Endothelial cell of umbilical vein (primary cell): ENCODE measurements around the gene ARHGAP22. TPM values are rescaled to one million over a fixed set of nuclear protein-coding genes. Genes with fewer than 3 reads are reported as not detected.

Source experiments
- BruUV-seq: library from RNA; stranded (reverse); fragments of 400-500 nt; replicated peaks from 2 replicates; lab custom pipeline; 2021; lab: Mats Ljungman, UMichigan
- CTCF ChIA-PET: fragments of 300-600, 350-600 bp; sonication (Branson Sonifier 250); formaldehyde crosslinking; loops from one replicate; lab custom pipeline; 2021; ENCODE audit warnings: antibody characterized with exemption, inconsistent platforms; lab: Charles Lee
- POLR2A ChIA-PET: fragments of 300-600, 350-600 bp; sonication (Branson Sonifier 250); formaldehyde crosslinking; loops from one replicate; lab custom pipeline; 2021; ENCODE audit warnings: antibody characterized with exemption, inconsistent platforms; lab: Charles Lee
- DNase-seq: peaks from one replicate; pipeline ENCODE4 v3.0.0-alpha.2; 2011; ENCODE audit warnings: low read depth, low spot score
- FAIRE-seq: peaks from 2 replicates; lab custom pipeline; 2011; peaks lifted over from hg19 to GRCh38; lab: Jason Lieb, UNC
- H2AFZ ChIP-seq: 2 replicates; pipeline ENCODE4 v1.6.0; 2012; ENCODE audit warnings: low read depth, low read length, control low read depth, inconsistent platforms
- H3K27ac ChIP-seq: 2 replicates; pipeline ENCODE4 v1.5.1; 2011; ENCODE audit warnings: low read depth, mild to moderate bottlenecking, control low read depth, low read length, moderate library complexity; ENCODE audit not compliant: insufficient read depth
- H3K27me3 ChIP-seq, 2 experiments: 2 replicates each; pipeline versions ENCODE4 v1.6.0 to v1.6.1; 2011; ENCODE audit warnings: low read length in 2 of 2, mixed read lengths in 1 of 2; ENCODE audit not compliant: control insufficient read depth in 2 of 2, insufficient read depth in 2 of 2
- H3K36me3 ChIP-seq, 2 experiments: 2 replicates in 1 of 2; 3 replicates in 1 of 2; pipeline ENCODE4 v1.5.1; 2011; ENCODE audit warnings: low read length in 2 of 2, mild to moderate bottlenecking in 1 of 2, moderate library complexity in 1 of 2; ENCODE audit not compliant: control insufficient read depth in 2 of 2, insufficient read depth in 2 of 2; ENCODE audit errors: extremely low read depth in 1 of 2
- H3K4me1 ChIP-seq: 3 replicates; pipeline ENCODE4 v1.5.1; 2011; ENCODE audit warnings: mild to moderate bottlenecking, low read length; ENCODE audit not compliant: control insufficient read depth, insufficient read depth; ENCODE audit errors: extremely low read depth
- H3K4me2 ChIP-seq: 2 replicates; pipeline ENCODE4 v1.6.1; 2011; ENCODE audit warnings: low read length, control low read depth, mixed read lengths; ENCODE audit not compliant: insufficient read depth
- H3K4me3 ChIP-seq, 3 experiments: fragments of 200-600 bp in 1 of 3; sonication (generic), shearing (Covaris generic) in 1 of 3; replicated peaks in 1 of 3; 2 replicates each; pipeline ENCODE4 v1.5.1; 2011 to 2016; ENCODE audit warnings: control low read depth in 3 of 3, low read length in 3 of 3, mild to moderate bottlenecking in 2 of 3, inconsistent platforms in 1 of 3, low read depth in 1 of 3, moderate library complexity in 1 of 3; ENCODE audit not compliant: insufficient read depth in 1 of 3
- H3K79me2 ChIP-seq: 2 replicates; pipeline ENCODE4 v1.6.0; 2012; ENCODE audit warnings: low read length, inconsistent platforms; ENCODE audit not compliant: control insufficient read depth, insufficient read depth
- H3K9ac ChIP-seq: replicated peaks from 2 replicates; pipeline ENCODE3; 2011; ENCODE audit warnings: low read length, control low read depth; ENCODE audit not compliant: insufficient read depth; ENCODE audit errors: extremely low read depth
- H3K9me1 ChIP-seq: replicated peaks from 3 replicates; pipeline ENCODE4 v1.6.0; 2011; ENCODE audit warnings: mild to moderate bottlenecking, low read length; ENCODE audit not compliant: control insufficient read depth, insufficient read depth; ENCODE audit errors: extremely low read depth
- H3K9me3 ChIP-seq: replicated peaks from 2 replicates; pipeline ENCODE4 v1.5.1; 2012; ENCODE audit warnings: low read length, inconsistent platforms; ENCODE audit not compliant: control insufficient read depth, insufficient read depth
- H4K20me1 ChIP-seq: replicated peaks from 2 replicates; pipeline ENCODE3; 2011; ENCODE audit warnings: mild to moderate bottlenecking, low read length; ENCODE audit not compliant: control insufficient read depth, insufficient read depth; ENCODE audit errors: extremely low read depth
- EZH2 ChIP-seq: IDR thresholded peaks from 2 replicates; pipeline ENCODE4 v1.6.1; 2012; ENCODE audit warnings: borderline replicate concordance, low read depth, mild to moderate bottlenecking, moderate library complexity, low read length, inconsistent platforms; ENCODE audit not compliant: severe bottlenecking
- FOS ChIP-seq: IDR thresholded peaks from 2 replicates; pipeline ENCODE4 v1.6.1; 2011; ENCODE audit warnings: mild to moderate bottlenecking, low read length, moderate library complexity, borderline replicate concordance; ENCODE audit not compliant: insufficient read depth
- GATA2 ChIP-seq: IDR thresholded peaks from 2 replicates; pipeline ENCODE4 v1.7.0; 2011; ENCODE audit warnings: low read depth, mild to moderate bottlenecking, moderate library complexity, mixed read lengths, low read length; ENCODE audit not compliant: insufficient read length, insufficient read depth
- JUN ChIP-seq: IDR thresholded peaks from 2 replicates; pipeline ENCODE4 v1.6.1; 2011; ENCODE audit warnings: borderline replicate concordance, low read depth; ENCODE audit not compliant: insufficient read length, insufficient read depth
- MYC ChIP-seq: IDR thresholded peaks from one replicate; pipeline ENCODE4 v1.6.1; 2011; ENCODE audit warnings: mild to moderate bottlenecking, low read depth, low read length
- POLR2A ChIP-seq: IDR thresholded peaks from 2 replicates; pipeline ENCODE4 v1.6.1; 2012; ENCODE audit warnings: low read depth, mild to moderate bottlenecking, control low read depth, low read length
- POLR2AphosphoS5 ChIP-seq: IDR thresholded peaks from 2 replicates; pipeline ENCODE4 v1.6.1; 2012; ENCODE audit warnings: low read depth, mild to moderate bottlenecking, control low read depth, low read length, moderate library complexity; ENCODE audit not compliant: insufficient read depth
- dilution Hi-C: fragments of 300-500 bp; cut with MboI; formaldehyde crosslinking; loops from one replicate; pipeline ENCODE4 v1.15.0; 2019; ENCODE audit warnings: low sequenced_read_pairs; ENCODE audit not compliant: extremely low pct_ligation_motif_present
- intact Hi-C: fragments of 100-400 bp; cut with micrococcal nuclease; formaldehyde crosslinking; loops from one replicate; pipeline ENCODE4 v1.10.0; 2022
- polyA plus RNA-seq, 4 experiments: library from polyadenylated mRNA; depleted of rRNA in 3 of 4; stranded (reverse) in 3 of 4; unstranded in 1 of 4; fragments of >200 nt; gene quantifications; 2 replicates each; pipeline versions ENCODE4 v1.2.1 to v1.2.3, GENCODE V29; 2011 to 2012; ENCODE audit warnings: missing spikeins in 1 of 4
- total RNA-seq: library from RNA; stranded (reverse); gene quantifications from 2 replicates; pipeline ENCODE4 v1.2.3, GENCODE V29; 2021
- TF ChIP-seq, protein P1 (sequence below): IDR thresholded peaks from 2 replicates; pipeline ENCODE4 v1.6.1; 2011; ENCODE audit not compliant: insufficient read depth, insufficient read length
- TF ChIP-seq, protein P2 (sequence below), 2 donors: IDR thresholded peaks; 1 replicate in 1 of 2; 2 replicates in 1 of 2; pipeline ENCODE4 v1.5.1; 2011; ENCODE audit warnings: low read length in 2 of 2, mild to moderate bottlenecking in 2 of 2, moderate library complexity in 2 of 2, control low read depth in 1 of 2, inconsistent platforms in 1 of 2, low read depth in 1 of 2; ENCODE audit not compliant: insufficient read depth in 1 of 2; ENCODE audit errors: extremely low read depth in 1 of 2

Gene ARHGAP22
- total and polyA plus RNA-seq, 2 donors (not counting 3 experiments of a cell fraction or from before 2014, with no cell fraction given): 8.6 to 50.3 TPM

DNA sequence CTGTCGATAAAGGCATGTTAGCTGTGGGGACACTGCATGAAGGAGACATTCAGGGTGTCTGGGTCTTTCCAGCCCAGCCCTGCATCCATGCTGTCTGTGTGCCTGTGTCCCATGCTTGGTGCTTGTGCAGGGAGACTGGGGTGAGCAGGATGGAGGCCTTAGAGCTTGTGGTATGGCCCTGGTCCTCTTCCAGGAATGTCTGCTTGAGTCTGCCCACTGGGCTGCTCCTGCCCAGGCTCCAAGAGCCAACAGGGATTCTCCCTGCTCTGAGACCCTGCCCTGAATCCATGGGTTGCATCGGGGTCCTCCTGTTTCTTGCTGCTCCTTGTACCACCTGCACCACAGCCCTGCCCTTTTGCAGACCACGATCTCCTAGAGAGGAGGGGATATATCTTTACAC lies 31.4 kb upstream of the ARHGAP22 start:
- DNase-seq (no peak), FAIRE-seq (no peak)
- Histone ChIP-seq H3K9me1 (no peaks in the 10 kb centered on the region), H3K27me3 (no peaks in the 10 kb centered on the region), H3K4me2 (no peak overlapping the region), H2AFZ (no peak overlapping the region), H3K9me3 (no peaks in the 10 kb centered on the region), H3K4me1 (peaks cover 13% of the 10 kb centered on the region), H3K36me3 (no peaks in the 10 kb centered on the region), H3K27ac (no peak overlapping the region), H3K4me3 (no peak overlapping the region), H3K9ac (no peak overlapping the region), H4K20me1 (no peaks in the 10 kb centered on the region), H3K79me2 (no peaks in the 10 kb centered on the region)
- POLR2A ChIA-PET: no interaction called here
- no peak for TF ChIP-seq GATA2
- TF ChIP-seq JUN: no peak
- no peak for TF ChIP-seq POLR2A
- TF ChIP-seq FOS: no peak
- TF ChIP-seq EZH2: no peak
- no peak for TF ChIP-seq POLR2AphosphoS5
- TF ChIP-seq, protein P1, sequence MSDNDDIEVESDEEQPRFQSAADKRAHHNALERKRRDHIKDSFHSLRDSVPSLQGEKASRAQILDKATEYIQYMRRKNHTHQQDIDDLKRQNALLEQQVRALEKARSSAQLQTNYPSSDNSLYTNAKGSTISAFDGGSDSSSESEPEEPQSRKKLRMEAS: no peak
- no peak for TF ChIP-seq MYC
- TF ChIP-seq, protein P2, sequence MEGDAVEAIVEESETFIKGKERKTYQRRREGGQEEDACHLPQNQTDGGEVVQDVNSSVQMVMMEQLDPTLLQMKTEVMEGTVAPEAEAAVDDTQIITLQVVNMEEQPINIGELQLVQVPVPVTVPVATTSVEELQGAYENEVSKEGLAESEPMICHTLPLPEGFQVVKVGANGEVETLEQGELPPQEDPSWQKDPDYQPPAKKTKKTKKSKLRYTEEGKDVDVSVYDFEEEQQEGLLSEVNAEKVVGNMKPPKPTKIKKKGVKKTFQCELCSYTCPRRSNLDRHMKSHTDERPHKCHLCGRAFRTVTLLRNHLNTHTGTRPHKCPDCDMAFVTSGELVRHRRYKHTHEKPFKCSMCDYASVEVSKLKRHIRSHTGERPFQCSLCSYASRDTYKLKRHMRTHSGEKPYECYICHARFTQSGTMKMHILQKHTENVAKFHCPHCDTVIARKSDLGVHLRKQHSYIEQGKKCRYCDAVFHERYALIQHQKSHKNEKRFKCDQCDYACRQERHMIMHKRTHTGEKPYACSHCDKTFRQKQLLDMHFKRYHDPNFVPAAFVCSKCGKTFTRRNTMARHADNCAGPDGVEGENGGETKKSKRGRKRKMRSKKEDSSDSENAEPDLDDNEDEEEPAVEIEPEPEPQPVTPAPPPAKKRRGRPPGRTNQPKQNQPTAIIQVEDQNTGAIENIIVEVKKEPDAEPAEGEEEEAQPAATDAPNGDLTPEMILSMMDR (IDR thresholded peaks at IDR 0.05; ENCODE audit: extremely low read depth in 1 of 2, insufficient read depth in 1 of 2, low read depth in 1 of 2, low read length in 2 of 2): no peak
- CTCF ChIA-PET: interaction anchor here (0.8 to 3.0 kb wide), 2 partner anchors 20 to 21 kb away, joined by 3 to 19 read pairs; no protein-coding TSS in a partner anchor
- intact Hi-C loops: no loop called here
- dilution Hi-C loops: no loop called here
- BruUV-seq: no TSS peak
